IPS-15b (cell line): ENCODE measurements around the gene EPAS1.

Source experiments
- H3K27me3 ChIP-seq: one replicate; pipeline ENCODE4 v1.6.1; 2013; ENCODE audit warnings: low read length; ENCODE audit not compliant: control insufficient read depth, insufficient read depth
- H3K36me3 ChIP-seq: one replicate; pipeline ENCODE4 v1.6.1; 2013; ENCODE audit warnings: low read length; ENCODE audit not compliant: control insufficient read depth, insufficient read depth
- H3K4me1 ChIP-seq: one replicate; pipeline ENCODE4 v1.6.1; 2013; ENCODE audit warnings: mild to moderate bottlenecking, low read length; ENCODE audit not compliant: control insufficient read depth, insufficient read depth
- H3K4me3 ChIP-seq: one replicate; pipeline ENCODE4 v1.5.1; 2013; ENCODE audit warnings: low read depth, low read length
- H3K9ac ChIP-seq: one replicate; pipeline ENCODE4 v1.6.1; 2013; ENCODE audit warnings: low read depth, mild to moderate bottlenecking, low read length
- H3K9me3 ChIP-seq: one replicate; pipeline ENCODE4 v1.6.1; 2013; ENCODE audit warnings: mild to moderate bottlenecking, low read length; ENCODE audit not compliant: control insufficient read depth, insufficient read depth

EPAS1 gene

GRCh38 chr2:46400016-46400415 is 102.8 kb downstream of the EPAS1 start:
- no peaks in the 10 kb centered on the region for H3K36me3 ChIP-seq
- no peaks in the 10 kb centered on the region for H3K9me3 ChIP-seq
- no peak overlapping the region for H3K9ac ChIP-seq
- H3K4me3 ChIP-seq: no peak overlapping the region
- no peaks in the 10 kb centered on the region for H3K27me3 ChIP-seq
- H3K4me1 ChIP-seq: no peaks in the 10 kb centered on the region

- Histone ChIP-seq H3K9me3 (no peaks in the 10 kb centered on the region), H3K4me1 (no peaks in the 10 kb centered on the region), H3K36me3 (no peaks in the 10 kb centered on the region), H3K9ac (no peak overlapping the region), H3K4me3 (no peak overlapping the region), H3K27me3 (no peaks in the 10 kb centered on the region)
Measured at GRCh38 chr2:46402874-46403273, 105.7 kb downstream of the EPAS1 start.

GRCh38 chr2:46404181-46404759 is 107.1 kb downstream of the EPAS1 start:
- Histone ChIP-seq H3K4me1 (no peaks in the 10 kb centered on the region), H3K9me3 (no peaks in the 10 kb centered on the region), H3K9ac (no peak overlapping the region), H3K27me3 (no peaks in the 10 kb centered on the region), H3K4me3 (no peak overlapping the region), H3K36me3 (no peaks in the 10 kb centered on the region)

- Histone ChIP-seq H3K4me1 (no peaks in the 10 kb centered on the region), H3K4me3 (no peak overlapping the region), H3K27me3 (no peaks in the 10 kb centered on the region), H3K9ac (no peak overlapping the region), H3K36me3 (no peaks in the 10 kb centered on the region), H3K9me3 (no peaks in the 10 kb centered on the region)
Measured at GRCh38 chr2:46407852-46408455, 110.7 kb downstream of the EPAS1 start.

GRCh38 chr2:46409756-46410155 is 112.5 kb downstream of the EPAS1 start:
- no peaks in the 10 kb centered on the region for H3K9me3 ChIP-seq
- no peaks in the 10 kb centered on the region for H3K36me3 ChIP-seq
- no peak overlapping the region for H3K9ac ChIP-seq
- H3K4me1 ChIP-seq: no peaks in the 10 kb centered on the region
- H3K4me3 ChIP-seq: no peak overlapping the region
- H3K27me3 ChIP-seq: no peaks in the 10 kb centered on the region

- H3K4me3 ChIP-seq: no peak overlapping the region
- H3K9me3 ChIP-seq: no peaks in the 10 kb centered on the region
- H3K4me1 ChIP-seq: no peaks in the 10 kb centered on the region
- H3K36me3 ChIP-seq: no peaks in the 10 kb centered on the region
- no peak overlapping the region for H3K9ac ChIP-seq
- H3K27me3 ChIP-seq: no peaks in the 10 kb centered on the region
Measured at GRCh38 chr2:46410273-46411244, 113.4 kb downstream of the EPAS1 start.

- Histone ChIP-seq H3K4me3 (no peak overlapping the region), H3K27me3 (no peaks in the 10 kb centered on the region), H3K9me3 (no peaks in the 10 kb centered on the region), H3K9ac (no peak overlapping the region), H3K36me3 (no peaks in the 10 kb centered on the region), H3K4me1 (no peaks in the 10 kb centered on the region)
Measured at GRCh38 chr2:46411245-46411641, 114.0 kb downstream of the EPAS1 start.

- H3K9me3 ChIP-seq: no peaks in the 10 kb centered on the region
- no peaks in the 10 kb centered on the region for H3K27me3 ChIP-seq
- no peaks in the 10 kb centered on the region for H3K4me1 ChIP-seq
- no peak overlapping the region for H3K9ac ChIP-seq
- no peak overlapping the region for H3K4me3 ChIP-seq
- no peaks in the 10 kb centered on the region for H3K36me3 ChIP-seq
Measured at GRCh38 chr2:46411985-46412384, 114.8 kb downstream of the EPAS1 start.

GRCh38 chr2:46413111-46413510 is 115.9 kb downstream of the EPAS1 start:
- H3K36me3 ChIP-seq: no peaks in the 10 kb centered on the region
- no peak overlapping the region for H3K9ac ChIP-seq
- H3K27me3 ChIP-seq: no peaks in the 10 kb centered on the region
- no peaks in the 10 kb centered on the region for H3K4me1 ChIP-seq
- H3K4me3 ChIP-seq: no peak overlapping the region
- H3K9me3 ChIP-seq: no peaks in the 10 kb centered on the region

GRCh38 chr2:46413631-46414030 is 116.4 kb downstream of the EPAS1 start:
- Histone ChIP-seq H3K9ac (no peak overlapping the region), H3K9me3 (no peaks in the 10 kb centered on the region), H3K4me1 (no peaks in the 10 kb centered on the region), H3K36me3 (no peaks in the 10 kb centered on the region), H3K27me3 (no peaks in the 10 kb centered on the region), H3K4me3 (no peak overlapping the region)

GRCh38 chr2:46414701-46415100 is 117.5 kb downstream of the EPAS1 start:
- no peak overlapping the region for H3K4me3 ChIP-seq
- no peaks in the 10 kb centered on the region for H3K27me3 ChIP-seq
- no peaks in the 10 kb centered on the region for H3K4me1 ChIP-seq
- no peak overlapping the region for H3K9ac ChIP-seq
- no peaks in the 10 kb centered on the region for H3K9me3 ChIP-seq
- no peaks in the 10 kb centered on the region for H3K36me3 ChIP-seq

GRCh38 chr2:46416280-46416679 is 119.1 kb downstream of the EPAS1 start:
- Histone ChIP-seq H3K9ac (no peak overlapping the region), H3K4me1 (no peaks in the 10 kb centered on the region), H3K9me3 (no peaks in the 10 kb centered on the region)

More at GRCh38 chr2:46416280-46416679, 119.1 kb downstream of the EPAS1 start:
- Histone ChIP-seq H3K4me3 (no peak overlapping the region), H3K36me3 (no peaks in the 10 kb centered on the region), H3K27me3 (no peaks in the 10 kb centered on the region)
